Measurements from ENCODE around the gene C19orf38. TPM values are rescaled to one million over a fixed set of nuclear protein-coding genes. Genes with fewer than 3 reads are reported as not detected.

C19orf38 gene
- total and polyA plus RNA-seq, 9 of the 15 experiments (the other 6 are each of a cell fraction or from before 2014, with no cell fraction given): 0.14 to 0.18 TPM; not detected in 7

DNA sequence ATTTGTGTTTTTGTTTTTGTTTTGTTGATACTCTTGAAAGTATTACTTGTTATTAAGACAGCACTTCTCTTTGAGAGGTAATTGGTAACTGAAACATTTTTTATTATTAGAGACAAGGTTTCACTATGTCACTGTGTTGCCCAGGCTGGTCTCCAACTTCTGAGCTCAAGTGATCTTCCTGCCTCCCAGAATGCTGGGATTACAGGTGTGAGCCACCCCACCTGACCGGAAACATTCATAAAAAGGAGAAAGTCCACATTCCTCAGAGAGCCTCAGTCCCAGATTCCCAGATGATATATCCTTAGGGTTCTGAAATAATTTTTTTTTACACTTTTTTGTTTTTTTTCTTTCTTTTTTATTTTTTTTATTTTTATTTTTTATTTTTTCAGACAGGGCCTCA lies 25.8 kb downstream of the C19orf38 start:
- Histone ChIP-seq H3K9me3 (replicated peaks; ENCODE audit: control insufficient read depth, insufficient read depth, low read depth, low read length) (no peaks in the 10 kb centered on the region), H3K4me2 (ENCODE audit: insufficient read depth, low read length) (no peak overlapping the region), H3K9ac (ENCODE audit: insufficient read depth in 1 of 2, low read depth in 2 of 2, low read length in 2 of 2) (no peak overlapping the region), H3K27ac (ENCODE audit: extremely low read depth, low read depth, low read length) (no peak overlapping the region), H3K4me1 (replicated peaks in 1 of 2; ENCODE audit: control insufficient read depth in 2 of 2, insufficient read depth in 2 of 2, low read length in 2 of 2) (peaks cover 28 to 49% of the 10 kb centered on the region in 2 experiments), H2AFZ (ENCODE audit: low read depth, low read length) (no peak overlapping the region), H4K20me1 (replicated peaks; ENCODE audit: control insufficient read depth, insufficient read depth, low read length) (no peaks in the 10 kb centered on the region), H3K9me1 (ENCODE audit: control insufficient read depth, insufficient read depth, low read length) (no peaks in the 10 kb centered on the region), H3K79me2 (ENCODE audit: control insufficient read depth, insufficient read depth, low read length) (peaks cover 71% of the 10 kb centered on the region), H3K27me3 (ENCODE audit: control insufficient read depth in 2 of 2, insufficient read depth in 2 of 2, low read length in 2 of 2) (no peaks in the 10 kb centered on the region), H3K4me3 (no peak overlapping the region), H3K36me3 (ENCODE audit: control insufficient read depth, insufficient read depth, low read length) (peaks cover 19% of the 10 kb centered on the region; the same call in 2 of the 3 replicates)
- FAIRE-seq: no peak
- 92% methylated on average over 1 of the region's 1 CpG for WGBS (ENCODE audit: insufficient coverage, low coverage, missing lambda C conversion rate)
- POLR2A ChIA-PET: interaction anchor here (0.6 kb wide), 1 partner anchor 218 kb away, joined by 3 read pairs; no protein-coding TSS in a partner anchor
- in situ Hi-C loops (cut with MboI) (no loop called here), intact Hi-C loops (cut with micrococcal nuclease) (loop anchor here (5.0 kb wide), 1 partner anchor 53 kb away; the partner anchor contains the start of genes TIMM29 and YIPF2)
- BruUV-seq (replicated peaks): no TSS peak
- CTCF ChIA-PET (ENCODE audit: low intra/inter-chr PET ratio): no interaction called here
- DNase-seq (ENCODE audit: extremely low read depth in 1 of 4, low spot score in 3 of 4): no peak
- no peak for ATAC-seq
- TF ChIP-seq POU5F1 (IDR thresholded peaks at IDR 0.05; ENCODE audit: borderline replicate concordance, low read depth, low read length, partially characterized antibody): no peak
- TF ChIP-seq ARHGAP35 (IDR thresholded peaks at IDR 0.05; ENCODE audit: partially characterized antibody): no peak
- no peak for TF ChIP-seq MCM7 (IDR thresholded peaks at IDR 0.05)
- no peak for TF ChIP-seq RCOR1 (IDR thresholded peaks at IDR 0.05; ENCODE audit: borderline replicate concordance in 1 of 2, low read depth in 2 of 2, low read length in 2 of 2)
- TF ChIP-seq, protein P1, sequence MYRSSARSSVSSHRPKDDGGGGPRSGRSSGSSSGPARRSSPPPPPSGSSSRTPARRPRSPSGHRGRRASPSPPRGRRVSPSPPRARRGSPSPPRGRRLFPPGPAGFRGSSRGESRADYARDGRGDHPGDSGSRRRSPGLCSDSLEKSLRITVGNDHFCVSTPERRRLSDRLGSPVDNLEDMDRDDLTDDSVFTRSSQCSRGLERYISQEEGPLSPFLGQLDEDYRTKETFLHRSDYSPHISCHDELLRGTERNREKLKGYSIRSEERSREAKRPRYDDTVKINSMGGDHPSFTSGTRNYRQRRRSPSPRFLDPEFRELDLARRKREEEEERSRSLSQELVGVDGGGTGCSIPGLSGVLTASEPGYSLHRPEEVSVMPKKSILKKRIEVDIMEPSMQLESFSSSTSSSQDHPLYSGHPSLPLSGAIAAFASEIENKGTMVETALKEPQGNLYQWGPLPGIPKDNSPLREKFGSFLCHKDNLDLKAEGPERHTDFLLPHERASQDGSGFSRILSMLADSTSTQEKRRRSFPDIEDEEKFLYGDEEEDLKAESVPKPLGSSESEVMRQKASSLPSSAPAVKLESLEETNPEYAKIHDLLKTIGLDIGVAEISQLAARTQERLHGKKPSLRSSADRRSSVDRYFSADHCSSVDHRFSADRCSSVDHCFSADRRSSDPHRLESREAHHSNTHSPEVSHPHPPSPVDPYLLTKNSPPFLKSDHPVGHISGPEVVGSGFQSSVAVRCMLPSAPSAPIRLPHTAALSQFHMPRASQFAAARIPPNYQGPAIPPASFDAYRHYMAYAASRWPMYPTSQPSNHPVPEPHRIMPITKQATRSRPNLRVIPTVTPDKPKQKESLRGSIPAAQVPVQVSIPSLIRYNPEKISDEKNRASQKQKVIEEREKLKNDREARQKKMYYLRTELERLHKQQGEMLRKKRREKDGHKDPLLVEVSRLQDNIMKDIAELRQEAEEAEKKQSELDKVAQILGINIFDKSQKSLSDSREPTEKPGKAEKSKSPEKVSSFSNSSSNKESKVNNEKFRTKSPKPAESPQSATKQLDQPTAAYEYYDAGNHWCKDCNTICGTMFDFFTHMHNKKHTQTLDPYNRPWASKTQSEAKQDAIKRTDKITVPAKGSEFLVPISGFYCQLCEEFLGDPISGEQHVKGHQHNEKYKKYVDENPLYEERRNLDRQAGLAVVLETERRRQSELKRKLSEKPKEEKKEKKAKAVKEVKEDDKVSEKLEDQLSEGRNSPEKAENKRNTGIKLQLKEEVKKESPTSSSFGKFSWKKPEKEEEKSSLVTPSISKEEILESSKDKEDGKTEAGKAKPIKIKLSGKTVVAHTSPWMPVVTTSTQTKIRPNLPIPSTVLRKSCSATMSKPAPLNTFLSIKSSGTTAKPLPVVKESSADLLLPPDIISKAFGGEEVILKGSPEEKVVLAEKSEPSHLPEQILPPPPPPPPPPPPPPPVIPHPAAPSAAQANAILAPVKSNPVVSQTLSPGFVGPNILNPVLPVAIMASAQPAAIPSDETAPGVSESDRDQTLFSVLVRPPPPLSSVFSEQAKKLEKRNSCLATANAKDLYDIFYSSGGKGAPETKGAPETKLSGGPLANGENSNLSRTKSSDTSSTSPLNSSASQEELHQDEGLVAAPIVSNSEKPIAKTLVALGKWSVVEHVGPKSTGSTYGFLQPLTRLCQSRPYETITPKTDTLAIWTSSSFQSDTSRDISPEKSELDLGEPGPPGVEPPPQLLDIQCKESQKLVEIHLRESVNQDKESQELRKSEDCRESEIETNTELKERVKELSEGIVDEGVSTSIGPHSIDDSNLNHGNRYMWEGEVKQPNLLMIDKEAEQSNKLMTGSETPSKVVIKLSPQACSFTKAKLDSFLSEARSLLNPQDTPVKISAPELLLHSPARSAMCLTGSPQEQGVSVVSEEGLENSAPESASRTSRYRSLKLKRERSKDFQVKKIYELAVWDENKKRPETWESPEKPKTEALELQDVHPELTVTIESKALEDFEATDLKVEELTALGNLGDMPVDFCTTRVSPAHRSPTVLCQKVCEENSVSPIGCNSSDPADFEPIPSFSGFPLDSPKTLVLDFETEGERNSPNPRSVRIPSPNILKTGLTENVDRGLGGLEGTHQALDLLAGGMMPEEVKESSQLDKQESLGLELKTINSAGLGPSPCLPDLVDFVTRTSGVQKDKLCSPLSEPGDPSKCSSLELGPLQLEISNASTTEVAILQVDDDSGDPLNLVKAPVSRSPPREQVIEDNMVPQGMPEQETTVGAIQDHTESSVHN (IDR thresholded peaks at IDR 0.05; ENCODE audit: borderline replicate concordance in 1 of 2, low read depth in 1 of 2): no peak
- no peak for TF ChIP-seq SRSF1 (IDR thresholded peaks at IDR 0.05; ENCODE audit: low read depth, low read length)
- TF ChIP-seq TCF7L2 (IDR thresholded peaks at IDR 0.05; ENCODE audit: low read depth, low read length): no peak
- TF ChIP-seq, protein P2, sequence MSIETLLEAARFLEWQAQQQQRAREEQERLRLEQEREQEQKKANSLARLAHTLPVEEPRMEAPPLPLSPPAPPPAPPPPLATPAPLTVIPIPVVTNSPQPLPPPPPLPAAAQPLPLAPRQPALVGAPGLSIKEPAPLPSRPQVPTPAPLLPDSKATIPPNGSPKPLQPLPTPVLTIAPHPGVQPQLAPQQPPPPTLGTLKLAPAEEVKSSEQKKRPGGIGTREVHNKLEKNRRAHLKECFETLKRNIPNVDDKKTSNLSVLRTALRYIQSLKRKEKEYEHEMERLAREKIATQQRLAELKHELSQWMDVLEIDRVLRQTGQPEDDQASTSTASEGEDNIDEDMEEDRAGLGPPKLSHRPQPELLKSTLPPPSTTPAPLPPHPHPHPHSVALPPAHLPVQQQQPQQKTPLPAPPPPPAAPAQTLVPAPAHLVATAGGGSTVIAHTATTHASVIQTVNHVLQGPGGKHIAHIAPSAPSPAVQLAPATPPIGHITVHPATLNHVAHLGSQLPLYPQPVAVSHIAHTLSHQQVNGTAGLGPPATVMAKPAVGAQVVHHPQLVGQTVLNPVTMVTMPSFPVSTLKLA (conservative IDR thresholded peaks at IDR 0.05): no peak
- TF ChIP-seq TAF15 (IDR thresholded peaks at IDR 0.05; ENCODE audit: low read depth, low read length): no peak
- TF ChIP-seq, protein P3, sequence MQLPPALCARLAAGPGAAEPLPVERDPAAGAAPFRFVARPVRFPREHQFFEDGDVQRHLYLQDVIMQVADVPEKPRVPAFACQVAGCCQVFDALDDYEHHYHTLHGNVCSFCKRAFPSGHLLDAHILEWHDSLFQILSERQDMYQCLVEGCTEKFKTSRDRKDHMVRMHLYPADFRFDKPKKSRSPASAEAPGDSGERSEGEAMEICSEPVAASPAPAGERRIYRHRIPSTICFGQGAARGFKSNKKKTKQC (CRISPR knock-in tag; IDR thresholded peaks at IDR 0.05): no peak
- no peak for TF ChIP-seq CEBPG (CRISPR knock-in tag; IDR thresholded peaks at IDR 0.05)
- TF ChIP-seq CEBPG (tag; conservative IDR thresholded peaks at IDR 0.05 in 1 of 2, IDR thresholded peaks at IDR 0.05 in 1 of 2): no peak

Measured in K562 (cell line).